GM12878 (cell line): ENCODE data around the gene NUDT5. TPM values are rescaled to one million over a fixed set of nuclear protein-coding genes. Genes with fewer than 3 reads are reported as not detected.

Experiments
- ATAC-seq: fragments of 200-7000 bp; cut with Tn5 transposase; 3 replicates; pipeline ENCODE4 v1.9.1; 2020; ENCODE audit warnings: mild to moderate bottlenecking, moderate library complexity
- BruUV-seq: library from RNA; stranded (reverse); fragments of 400-500 nt; replicated peaks from 2 replicates; lab custom pipeline; 2021; lab: Mats Ljungman, UMichigan
- CTCF ChIA-PET: fragments of 300-600 bp; sonication (Branson Sonifier 250); formaldehyde crosslinking; extraction: SDS; loops from one replicate; lab custom pipeline; 2021; ENCODE audit warnings: inconsistent platforms; lab: Yijun Ruan, JAX
- POLR2A ChIA-PET: fragments of 350-600 bp; formaldehyde crosslinking; extraction: SDS; loops from one replicate; lab custom pipeline; 2021; ENCODE audit warnings: inconsistent platforms; lab: Charles Lee
- RAD21 ChIA-PET: fragments of 300-600 bp; sonication (Branson Sonifier 250); formaldehyde crosslinking; loops from one replicate; lab custom pipeline; 2023; ENCODE audit warnings: antibody characterized with exemption; ENCODE audit not compliant: unreplicated experiment; lab: Charles Lee
- SMC1A ChIA-PET: fragments of 300-600 bp; sonication (Branson Sonifier 250); formaldehyde crosslinking; loops from one replicate; lab custom pipeline; 2023; ENCODE audit not compliant: unreplicated experiment, uncharacterized antibody; lab: Charles Lee
- DNase-seq: peaks from one replicate; pipeline ENCODE4 v3.0.0-alpha.2; 2011; ENCODE audit warnings: low read depth, low spot score
- FAIRE-seq: peaks from 3 replicates; lab custom pipeline; 2011; peaks lifted over from hg19 to GRCh38; lab: Jason Lieb, UNC
- H2AFZ ChIP-seq: 2 replicates; pipeline ENCODE4 v1.6.0; 2011; ENCODE audit warnings: low read depth, low read length, control low read depth; ENCODE audit not compliant: control insufficient read depth
- H3K27ac ChIP-seq: 2 replicates; pipeline ENCODE4 v1.5.1; 2011; ENCODE audit warnings: control low read depth; ENCODE audit not compliant: control insufficient read depth, insufficient read depth
- H3K27me3 ChIP-seq, 2 experiments: replicated peaks in 1 of 2; 2 replicates each; pipeline versions ENCODE4 v1.6.0 to v1.6.1; 2011; ENCODE audit warnings: low read length in 1 of 2; ENCODE audit not compliant: control insufficient read depth in 2 of 2, insufficient read depth in 2 of 2
- H3K36me3 ChIP-seq, 2 experiments: 2 replicates each; pipeline ENCODE4 v1.5.1; 2011; ENCODE audit warnings: low read length in 1 of 2; ENCODE audit not compliant: control insufficient read depth in 2 of 2, insufficient read depth in 2 of 2
- H3K4me1 ChIP-seq: 2 replicates; pipeline ENCODE4 v1.6.1; 2011; ENCODE audit warnings: mild to moderate bottlenecking, low read length, moderate library complexity, mixed read lengths; ENCODE audit not compliant: control insufficient read depth, insufficient read depth
- H3K4me2 ChIP-seq: 2 replicates; pipeline ENCODE4 v1.6.0; 2011; ENCODE audit warnings: control low read depth; ENCODE audit not compliant: control insufficient read depth, insufficient read depth
- H3K4me3 ChIP-seq: fragments of 200-600 bp; sonication (generic); 2 replicates; pipeline ENCODE4 v1.5.1; 2016
- H3K79me2 ChIP-seq: 2 replicates; pipeline ENCODE4 v1.6.0; 2011; ENCODE audit warnings: low read length; ENCODE audit not compliant: control insufficient read depth, insufficient read depth
- H3K9ac ChIP-seq: 2 replicates; pipeline ENCODE4 v1.8.0; 2011; ENCODE audit warnings: low read length, control low read depth, mixed read lengths; ENCODE audit not compliant: control insufficient read depth, insufficient read depth
- H3K9me3 ChIP-seq: replicated peaks from 3 replicates; pipeline ENCODE4 v1.5.1; 2011; ENCODE audit warnings: mild to moderate bottlenecking, low read length; ENCODE audit not compliant: control insufficient read depth, insufficient read depth
- H4K20me1 ChIP-seq: 2 replicates; pipeline ENCODE4 v1.6.0; 2011; ENCODE audit not compliant: control insufficient read depth, insufficient read depth
- BACH1 ChIP-seq: fragments of 450-650 bp; IDR thresholded peaks from 2 replicates; pipeline ENCODE4 v1.6.1; 2017; ENCODE audit warnings: mild to moderate bottlenecking, borderline replicate concordance
- CHD4 ChIP-seq: fragments of 200-600 bp; sonication (generic); IDR thresholded peaks from 2 replicates; pipeline ENCODE4 v1.6.1; 2016; ENCODE audit warnings: mild to moderate bottlenecking
- EED ChIP-seq: sonication (generic); IDR thresholded peaks from 2 replicates; pipeline ENCODE4 v1.6.1; 2016; ENCODE audit warnings: antibody characterized with exemption, low read depth
- ETV6 ChIP-seq, 2 experiments: fragments of 450-650 bp in 1 of 2; IDR thresholded peaks in 1 of 2; conservative IDR thresholded peaks in 1 of 2; 2 replicates each; pipeline ENCODE4 v1.6.1; 2014; ENCODE audit warnings: antibody characterized with exemption in 1 of 2, borderline replicate concordance in 1 of 2, low read depth in 1 of 2, mild to moderate bottlenecking in 1 of 2, moderate library complexity in 1 of 2
- EZH2 ChIP-seq: IDR thresholded peaks from 2 replicates; pipeline ENCODE4 v1.6.1; 2012; ENCODE audit warnings: low read depth, mild to moderate bottlenecking, control low read depth, inconsistent platforms, low read length, borderline replicate concordance; ENCODE audit not compliant: control insufficient read depth
- HDAC2 ChIP-seq: fragments of 200-600 bp; sonication (generic); IDR thresholded peaks from 2 replicates; pipeline ENCODE4 v1.6.1; 2017
- IKZF2 ChIP-seq, 2 experiments: fragments of 450-650 bp; IDR thresholded peaks; 2 replicates each; pipeline ENCODE4 v1.6.1; 2017; ENCODE audit warnings: mild to moderate bottlenecking in 2 of 2, moderate library complexity in 2 of 2
- NR2C2 ChIP-seq: IDR thresholded peaks from 2 replicates; pipeline ENCODE4 v1.6.1; 2011; ENCODE audit warnings: borderline replicate concordance, low read depth; ENCODE audit not compliant: control insufficient read depth, insufficient read length
- PAX8 ChIP-seq: fragments of 450-650 bp; IDR thresholded peaks from 2 replicates; pipeline ENCODE4 v1.6.1; 2017; ENCODE audit warnings: mild to moderate bottlenecking, moderate library complexity
- PBX3 ChIP-seq: IDR thresholded peaks from 2 replicates; pipeline ENCODE4 v1.6.1; 2011; ENCODE audit warnings: mild to moderate bottlenecking, low read depth, low read length, moderate library complexity; ENCODE audit not compliant: insufficient replicate concordance
- RB1 ChIP-seq: fragments of 450-650 bp; formaldehyde crosslinking; IDR thresholded peaks from 2 replicates; pipeline ENCODE4 v1.6.1; 2017; ENCODE audit warnings: mild to moderate bottlenecking, borderline replicate concordance
- SRF ChIP-seq, 2 experiments: IDR thresholded peaks; 2 replicates each; pipeline ENCODE4 v1.6.1; 2011; ENCODE audit warnings: low read depth in 2 of 2, low read length in 2 of 2, mild to moderate bottlenecking in 1 of 2, moderate library complexity in 1 of 2
- TCF12 ChIP-seq: IDR thresholded peaks from 2 replicates; pipeline ENCODE4 v1.6.1; 2011; ENCODE audit warnings: low read depth, mild to moderate bottlenecking, low read length
- ZNF217 ChIP-seq: fragments of 450-650 bp; IDR thresholded peaks from 2 replicates; pipeline ENCODE4 v1.6.1; 2017; ENCODE audit warnings: antibody characterized with exemption, mild to moderate bottlenecking
- ZNF24 ChIP-seq: fragments of 450-650 bp; IDR thresholded peaks from 2 replicates; pipeline ENCODE4 v1.6.1; 2017; ENCODE audit warnings: antibody characterized with exemption, mild to moderate bottlenecking
- WGBS: methylation state at CpG from one replicate; pipeline ENCODE4 v1.1.6; 2016; ENCODE audit warnings: low lambda C conversion rate; ENCODE audit not compliant: insufficient replicate concordance, insufficient coverage; ENCODE audit errors: missing lambda C conversion rate; 5-methylcytosine and 5-hydroxymethylcytosine counted together
- in situ Hi-C: fragments of 300-500 bp; cut with MboI; formaldehyde crosslinking; loops from 9 replicates; pipeline ENCODE4 v1.14.3; 2018; ENCODE audit warnings: mixed read lengths
- intact Hi-C: fragments of 100-400 bp; cut with micrococcal nuclease; formaldehyde crosslinking; loops from one replicate; pipeline ENCODE4 v1.14.2; 2022; ENCODE audit not compliant: unreplicated experiment
- polyA plus RNA-seq, 11 experiments: library from polyadenylated mRNA; depleted of rRNA in 4 of 11; unstranded in 6 of 11; stranded (reverse) in 5 of 11; fragments of >200 nt; fragmentation: Nextera tagmentation in 4 of 11; fragmentation: Illumina TruSeq in 1 of 11; extraction: Ambion mirVana in 4 of 11; extraction: Trizol in 1 of 11; gene quantifications; 1 replicate in 1 of 11; 2 replicates in 10 of 11; pipeline versions ENCODE4 v1.2.1 to v1.2.3, GENCODE V29; 2011 to 2016; ENCODE audit warnings: inconsistent platforms in 2 of 11, missing spikeins in 2 of 11, low read depth in 1 of 11
- total RNA-seq, 4 experiments: library from RNA; depleted of rRNA in 3 of 4; stranded (reverse); fragments of >200 nt in 3 of 4; fragmentation: Illumina TruSeq in 1 of 4; extraction: Trizol in 1 of 4; gene quantifications; 2 replicates each; pipeline versions ENCODE4 v1.2.1 to v1.2.3, GENCODE V29; 2013 to 2021

NUDT5 gene
- total and polyA plus RNA-seq, 10 of the 15 experiments (the other 5 are each of a cell fraction or from before 2014, with no cell fraction given) = 74.1 to 345 (median 153) TPM

GRCh38 chr10:12221323-12222298 lies 25.9 kb upstream of the NUDT5 start:
- BruUV-seq = no TSS peak
- Histone ChIP-seq H3K9ac (no peak overlapping the region), H3K4me2 (no peak overlapping the region), H4K20me1 (no peaks in the 10 kb centered on the region), H3K4me1 (no peaks in the 10 kb centered on the region), H3K79me2 (no peaks in the 10 kb centered on the region), H3K27ac (no peak overlapping the region), H2AFZ (no peak overlapping the region), H3K36me3 (peaks cover 6 to 29% of the 10 kb centered on the region in 2 experiments), H3K9me3 (no peaks in the 10 kb centered on the region), H3K4me3 (no peak overlapping the region), H3K27me3 (no peaks in the 10 kb centered on the region)
- ChIA-PET SMC1A (interaction anchor here (0.6 to 1.4 kb wide), 4 partner anchors 41 to 867 kb away, joined by 3 to 4 read pairs (median 3); no protein-coding TSS in a partner anchor), RAD21 (no interaction called here), CTCF (interaction anchor here (0.6 to 2.5 kb wide), 3 partner anchors 9 to 852 kb away, joined by 3 to 7 read pairs (median 4); no protein-coding TSS in a partner anchor), POLR2A (no interaction called here)
- WGBS = 74% methylated on average over 10 of the region's 10 CpGs
- no peak for FAIRE-seq
- ATAC-seq = no peak
- in situ Hi-C loops (no loop called here), intact Hi-C loops (no loop called here)
- no peak for DNase-seq
- no peak for TF ChIP-seq EED
- no peak for TF ChIP-seq EZH2
- no peak for TF ChIP-seq IKZF2 (IDR thresholded peaks at IDR 0.05)
- no peak for TF ChIP-seq TCF12

DNA sequence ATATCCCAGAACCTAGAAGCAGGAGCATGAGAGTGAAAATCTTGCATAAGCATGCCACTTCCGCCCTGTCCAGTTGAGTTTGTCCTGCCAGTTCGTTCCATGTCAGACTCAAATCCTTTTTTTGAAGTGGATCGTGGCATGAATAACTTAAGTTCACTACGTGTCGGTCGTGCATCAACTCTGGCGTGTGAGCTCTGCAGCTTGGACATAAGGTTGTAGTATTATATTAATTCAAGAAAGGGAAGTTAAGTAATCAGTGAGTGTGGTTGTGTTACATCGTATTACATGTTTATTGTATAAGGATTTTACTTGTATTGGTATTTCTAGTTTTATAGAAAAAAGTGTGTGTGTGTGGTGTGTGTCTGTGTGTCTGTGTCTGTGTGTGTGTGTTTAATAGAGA lies 23.3 kb upstream of the NUDT5 start:
- peaks cover 5 to 26% of the 10 kb centered on the region in 2 experiments for H3K36me3 ChIP-seq

More for the DNA sequence above, 23.3 kb upstream of the NUDT5 start:
- Histone ChIP-seq H3K4me1 (no peaks in the 10 kb centered on the region), H3K27me3 (no peaks in the 10 kb centered on the region), H3K9me3 (no peaks in the 10 kb centered on the region), H3K4me3 (no peak overlapping the region), H4K20me1 (no peaks in the 10 kb centered on the region), H3K79me2 (peaks cover 5% of the 10 kb centered on the region), H3K27ac (no peak overlapping the region), H3K4me2 (no peak overlapping the region), H3K9ac (no peak overlapping the region), H2AFZ (no peak overlapping the region)
- FAIRE-seq (no peak), ATAC-seq (no peak), DNase-seq (no peak)
- 97% methylated on average over 8 of the region's 8 CpGs for WGBS
- RAD21 ChIA-PET = interaction anchor here (1.2 to 2.4 kb wide), 2 partner anchors 437 to 491 kb away, joined by 3 to 9 read pairs; no protein-coding TSS in a partner anchor
- intact Hi-C loops = no loop called here
- CTCF ChIA-PET = interaction anchor here (0.6 to 1.0 kb wide), 2 partner anchors 21 to 491 kb away, joined by 3 to 4 read pairs; no protein-coding TSS in a partner anchor
- no TSS peak for BruUV-seq
- in situ Hi-C loops = loop anchor here (10.0 kb wide), 1 partner anchor 686 kb away; no protein-coding TSS in a partner anchor
- POLR2A ChIA-PET = interaction anchor here (0.5 kb wide), 1 partner anchor 497 kb away, joined by 5 read pairs; no protein-coding TSS in a partner anchor
- SMC1A ChIA-PET = interaction anchor here (0.8 to 5.8 kb wide), 3 partner anchors 147 to 437 kb away, joined by 3 to 56 read pairs (median 3); no protein-coding TSS in a partner anchor
- TF ChIP-seq CHD4 = no peak
- TF ChIP-seq BACH1 = no peak
- no peak for TF ChIP-seq ZNF24
- TF ChIP-seq ETV6 (conservative IDR thresholded peaks at IDR 0.05 in 1 of 2, IDR thresholded peaks at IDR 0.05 in 1 of 2; ENCODE audit: borderline replicate concordance in 1 of 2, low read depth in 1 of 2) = no peak
- TF ChIP-seq NR2C2 = no peak
- TF ChIP-seq RB1 = no peak
- no peak for TF ChIP-seq SRF (IDR thresholded peaks at IDR 0.05; ENCODE audit: low read depth in 2 of 2, low read length in 2 of 2)
- no peak for TF ChIP-seq HDAC2
- no peak for TF ChIP-seq PAX8
- no peak for TF ChIP-seq ZNF217
- no peak for TF ChIP-seq PBX3
- TF ChIP-seq, all 136 proteins: peak for 0
